OCI-LY1 (cell line): Measurements from ENCODE around the gene ABCG2.

Experiments used
- H2AFZ ChIP-seq: fragments of 200-600 bp; sonication (generic), shearing (Covaris generic); 2 replicates; pipeline ENCODE4 v1.6.0; 2014; ENCODE audit warnings: antibody characterized with exemption, mild to moderate bottlenecking, low read length
- H3F3A ChIP-seq: fragments of 200-600 bp; sonication (generic), shearing (Covaris generic); 2 replicates; pipeline ENCODE4 v1.6.0; 2014; ENCODE audit warnings: mild to moderate bottlenecking, antibody characterized with exemption, low read length, moderate library complexity; ENCODE audit not compliant: insufficient read depth
- H3K27ac ChIP-seq: fragments of 200-600 bp; sonication (generic); 2 replicates; pipeline ENCODE4 v1.5.1; 2014; ENCODE audit warnings: low read length, mixed run types, mild to moderate bottlenecking, low read depth; ENCODE audit not compliant: poor library complexity, severe bottlenecking
- H3K27me3 ChIP-seq: fragments of 200-600 bp; sonication (generic); 2 replicates; pipeline ENCODE4 v1.6.0; 2014; ENCODE audit warnings: antibody characterized with exemption, mild to moderate bottlenecking, low read length, moderate library complexity; ENCODE audit not compliant: insufficient read depth
- H3K36me3 ChIP-seq: fragments of 200-600 bp; sonication (generic); 2 replicates; pipeline ENCODE4 v1.6.1; 2014; ENCODE audit warnings: mild to moderate bottlenecking, antibody characterized with exemption, low read length, moderate library complexity, mixed read lengths; ENCODE audit not compliant: insufficient read depth
- H3K4me1 ChIP-seq: fragments of 200-600 bp; sonication (generic); 2 replicates; pipeline ENCODE4 v1.5.1; 2014; ENCODE audit warnings: mild to moderate bottlenecking, low read length, moderate library complexity; ENCODE audit not compliant: insufficient read depth, severe bottlenecking
- H3K4me2 ChIP-seq: fragments of 200-600 bp; sonication (generic), shearing (Covaris generic); 2 replicates; pipeline ENCODE4 v1.6.1; 2014; ENCODE audit warnings: low read length
- H3K4me3 ChIP-seq: fragments of 200-600 bp; sonication (generic); 2 replicates; pipeline ENCODE4 v1.5.1; 2014; ENCODE audit warnings: low read length, low read depth, mild to moderate bottlenecking, mixed read lengths; ENCODE audit not compliant: poor library complexity, severe bottlenecking
- H3K79me2 ChIP-seq: fragments of 200-600 bp; shearing (Covaris generic); 2 replicates; pipeline ENCODE4 v1.6.1; 2016; ENCODE audit warnings: mixed run types, low read length, mixed read lengths; ENCODE audit not compliant: insufficient read depth
- H3K9ac ChIP-seq: fragments of 200-600 bp; sonication (generic), shearing (Covaris generic); 2 replicates; pipeline ENCODE4 v1.6.1; 2014; ENCODE audit warnings: mild to moderate bottlenecking, low read length, mixed read lengths
- H3K9me2 ChIP-seq: fragments of 200-600 bp; sonication (generic), shearing (Covaris generic); 2 replicates; pipeline ENCODE4 v1.6.1; 2014; ENCODE audit warnings: low read depth, mild to moderate bottlenecking, low read length, mixed read lengths
- H3K9me3 ChIP-seq: fragments of 200-600 bp; shearing (Covaris generic); 2 replicates; pipeline ENCODE4 v1.6.1; 2014; ENCODE audit warnings: low read length, mixed read lengths
- H4K20me1 ChIP-seq: fragments of 200-600 bp; sonication (generic), shearing (Covaris generic); 2 replicates; pipeline ENCODE4 v1.6.0; 2016; ENCODE audit warnings: mild to moderate bottlenecking, low read length; ENCODE audit not compliant: insufficient read depth
- CTCF ChIP-seq: fragments of 200-600 bp; sonication (generic), shearing (Covaris generic); IDR thresholded peaks from 2 replicates; pipeline ENCODE4 v1.5.1; 2017; ENCODE audit warnings: mild to moderate bottlenecking, antibody characterized with exemption, low read length, moderate library complexity, mixed read lengths
- EZH2 ChIP-seq: fragments of 200-600 bp; sonication (generic), shearing (Covaris generic); IDR thresholded peaks from 2 replicates; pipeline ENCODE4 v1.8.0; 2017; ENCODE audit warnings: borderline replicate concordance, mixed run types, mild to moderate bottlenecking, antibody characterized with exemption, low read length, moderate library complexity, mixed read lengths

Gene ABCG2

GRCh38 chr4:88062843-88063242, 95.6 kb downstream of the ABCG2 start:
- Histone ChIP-seq H3K36me3 (no peaks in the 10 kb centered on the region), H3F3A (no peaks in the 10 kb centered on the region), H3K27me3 (no peaks in the 10 kb centered on the region), H3K9me3 (no peaks in the 10 kb centered on the region), H3K4me1 (no peaks in the 10 kb centered on the region), H3K79me2 (no peaks in the 10 kb centered on the region), H4K20me1 (no peaks in the 10 kb centered on the region), H3K9ac (no peak overlapping the region), H2AFZ (no peak overlapping the region), H3K27ac (no peak overlapping the region), H3K9me2 (no peaks in the 10 kb centered on the region), H3K4me3 (no peak overlapping the region), H3K4me2 (no peak overlapping the region)
- TF ChIP-seq CTCF (no peak), EZH2 (no peak)

- H3K79me2 ChIP-seq: no peaks in the 10 kb centered on the region
- no peak overlapping the region for H2AFZ ChIP-seq
- H3K36me3 ChIP-seq: no peaks in the 10 kb centered on the region
- H3K27ac ChIP-seq: no peak overlapping the region
- no peaks in the 10 kb centered on the region for H3K9me3 ChIP-seq
- no peak overlapping the region for H3K4me2 ChIP-seq
- H4K20me1 ChIP-seq: no peaks in the 10 kb centered on the region
- TF ChIP-seq CTCF (no peak), EZH2 (no peak)
- no peaks in the 10 kb centered on the region for H3K27me3 ChIP-seq
- H3K9ac ChIP-seq: no peak overlapping the region
- no peaks in the 10 kb centered on the region for H3F3A ChIP-seq
- no peak overlapping the region for H3K4me3 ChIP-seq
- no peaks in the 10 kb centered on the region for H3K4me1 ChIP-seq
- H3K9me2 ChIP-seq: no peaks in the 10 kb centered on the region
Observed at GRCh38 chr4:88062311-88062710, 96.1 kb downstream of the ABCG2 start.

GRCh38 chr4:88060431-88060830, 98.0 kb downstream of the ABCG2 start:
- no peak overlapping the region for H3K4me2 ChIP-seq
- no peak for TF ChIP-seq CTCF
- no peak for TF ChIP-seq EZH2
- H3K36me3 ChIP-seq: no peaks in the 10 kb centered on the region
- no peaks in the 10 kb centered on the region for H3K79me2 ChIP-seq
- H3K9ac ChIP-seq: no peak overlapping the region
- no peak overlapping the region for H3K27ac ChIP-seq
- no peaks in the 10 kb centered on the region for H3K4me1 ChIP-seq
- H3K9me2 ChIP-seq: no peaks in the 10 kb centered on the region
- H3K4me3 ChIP-seq: no peak overlapping the region
- H3F3A ChIP-seq: no peaks in the 10 kb centered on the region
- no peaks in the 10 kb centered on the region for H3K9me3 ChIP-seq
- no peaks in the 10 kb centered on the region for H3K27me3 ChIP-seq
- no peaks in the 10 kb centered on the region for H4K20me1 ChIP-seq
- no peak overlapping the region for H2AFZ ChIP-seq
